BJ (cell line): ENCODE results near the gene SNRNP200. TPM values are rescaled to one million over a fixed set of nuclear protein-coding genes. Genes with fewer than 3 reads are reported as not detected.

Experiments used
- CTCF ChIA-PET: fragments of 350-600 bp; formaldehyde crosslinking; extraction: SDS; loops from one replicate; lab custom pipeline; 2021; ENCODE audit warnings: antibody characterized with exemption, inconsistent platforms; lab: Yijun Ruan, JAX
- POLR2A ChIA-PET: fragments of 300-600 bp; sonication (Branson Sonifier 250); formaldehyde crosslinking; extraction: SDS; loops from one replicate; lab custom pipeline; 2021; ENCODE audit warnings: antibody characterized with exemption; lab: Charles Lee
- DNase-seq: peaks from one replicate; pipeline ENCODE4 v3.0.0-alpha.2; 2011; ENCODE audit warnings: low read depth
- H3K27me3 ChIP-seq: 2 replicates; pipeline ENCODE4 v1.6.0; 2011; ENCODE audit warnings: low read length; ENCODE audit not compliant: control insufficient read depth, insufficient read depth
- H3K36me3 ChIP-seq: 2 replicates; pipeline ENCODE4 v1.5.1; 2011; ENCODE audit warnings: low read length; ENCODE audit not compliant: control insufficient read depth, insufficient read depth
- H3K4me3 ChIP-seq: 2 replicates; pipeline ENCODE4 v1.5.1; 2011; ENCODE audit warnings: low read depth, mild to moderate bottlenecking, control low read depth, low read length
- CTCF ChIP-seq: IDR thresholded peaks from 2 replicates; pipeline ENCODE4 v1.5.1; 2011; ENCODE audit warnings: low read depth, mild to moderate bottlenecking, control low read depth, inconsistent platforms, low read length, moderate library complexity; ENCODE audit not compliant: insufficient read depth
- polyA plus RNA-seq: library from polyadenylated mRNA; depleted of rRNA; stranded (reverse); fragments of >200 nt; gene quantifications from 2 replicates; pipeline ENCODE4 v1.2.3, GENCODE V29; 2011

SNRNP200 gene
- polyA plus RNA-seq, 1 experiment = 111 TPM

- H3K36me3 ChIP-seq = no peaks in the 10 kb centered on the region
- POLR2A ChIA-PET = interaction anchor here (0.7 kb wide), 1 partner anchor 234 kb away, joined by 10 read pairs; no protein-coding TSS in a partner anchor
- TF ChIP-seq CTCF = no peak
- H3K27me3 ChIP-seq = peaks cover 3% of the 10 kb centered on the region; the same call in 1 of the 2 replicates
- H3K4me3 ChIP-seq = no peak overlapping the region
- CTCF ChIA-PET = interaction anchor here (1.0 to 1.6 kb wide), 3 partner anchors 15 to 189 kb away, joined by 3 to 4 read pairs (median 3); partner anchors contain the start of gene NCAPH
- no peak for DNase-seq
These were observed 15.0 kb upstream of the SNRNP200 start for GRCh38 chr2:96320326-96320725.

- POLR2A ChIA-PET = no interaction called here
- no peaks in the 10 kb centered on the region for H3K36me3 ChIP-seq
- no peak for TF ChIP-seq CTCF
- CTCF ChIA-PET = interaction anchor here (1.0 to 1.6 kb wide), 2 partner anchors 16 to 58 kb away, joined by 3 to 4 read pairs; partner anchors contain the start of gene NCAPH
- peaks cover 3% of the 10 kb centered on the region; the same call in 1 of the 2 replicates for H3K27me3 ChIP-seq
- no peak overlapping the region for H3K4me3 ChIP-seq
- DNase-seq = no peak
These were observed 14.1 kb upstream of the SNRNP200 start for GRCh38 chr2:96319396-96319795.

- ChIA-PET POLR2A (no interaction called here), CTCF (no interaction called here)
- no peaks in the 10 kb centered on the region for H3K36me3 ChIP-seq
- no peak for TF ChIP-seq CTCF
- DNase-seq = no peak
- H3K27me3 ChIP-seq = peaks cover 3% of the 10 kb centered on the region; the same call in 1 of the 2 replicates
- H3K4me3 ChIP-seq = no peak overlapping the region
These were observed 13.4 kb upstream of the SNRNP200 start for GRCh38 chr2:96318723-96319122.

GRCh38 chr2:96317584-96317997, 12.2 kb upstream of the SNRNP200 start:
- ChIA-PET POLR2A (no interaction called here), CTCF (no interaction called here)
- H3K4me3 ChIP-seq = no peak overlapping the region
- H3K36me3 ChIP-seq = no peaks in the 10 kb centered on the region
- peaks cover 3% of the 10 kb centered on the region; the same call in 1 of the 2 replicates for H3K27me3 ChIP-seq
- no peak for TF ChIP-seq CTCF
- no peak for DNase-seq

- DNase-seq = no peak
- ChIA-PET CTCF (no interaction called here), POLR2A (no interaction called here)
These were observed 11.7 kb upstream of the SNRNP200 start for GRCh38 chr2:96316999-96317398.

More at GRCh38 chr2:96316999-96317398, 11.7 kb upstream of the SNRNP200 start:
- H3K36me3 ChIP-seq = no peaks in the 10 kb centered on the region
- TF ChIP-seq CTCF = no peak
- H3K4me3 ChIP-seq = no peak overlapping the region
- peaks cover 3% of the 10 kb centered on the region; the same call in 1 of the 2 replicates for H3K27me3 ChIP-seq
